Endothelial cell of umbilical vein (primary cell): ENCODE measurements around the gene ELMO1. TPM values are rescaled to one million over a fixed set of nuclear protein-coding genes. Genes with fewer than 3 reads are reported as not detected.

Source experiments
- BruUV-seq: library from RNA; stranded (reverse); fragments of 400-500 nt; replicated peaks from 2 replicates; lab custom pipeline; 2021; lab: Mats Ljungman, UMichigan
- CTCF ChIA-PET: fragments of 300-600, 350-600 bp; sonication (Branson Sonifier 250); formaldehyde crosslinking; loops from one replicate; lab custom pipeline; 2021; ENCODE audit warnings: antibody characterized with exemption, inconsistent platforms; lab: Charles Lee
- POLR2A ChIA-PET: fragments of 300-600, 350-600 bp; sonication (Branson Sonifier 250); formaldehyde crosslinking; loops from one replicate; lab custom pipeline; 2021; ENCODE audit warnings: antibody characterized with exemption, inconsistent platforms; lab: Charles Lee
- DNase-seq: peaks from one replicate; pipeline ENCODE4 v3.0.0-alpha.2; 2011; ENCODE audit warnings: low read depth, low spot score
- FAIRE-seq: peaks from 2 replicates; lab custom pipeline; 2011; peaks lifted over from hg19 to GRCh38; lab: Jason Lieb, UNC
- H2AFZ ChIP-seq: 2 replicates; pipeline ENCODE4 v1.6.0; 2012; ENCODE audit warnings: low read depth, low read length, control low read depth, inconsistent platforms
- H3K27ac ChIP-seq: 2 replicates; pipeline ENCODE4 v1.5.1; 2011; ENCODE audit warnings: low read depth, mild to moderate bottlenecking, control low read depth, low read length, moderate library complexity; ENCODE audit not compliant: insufficient read depth
- H3K27me3 ChIP-seq, 2 experiments: 2 replicates each; pipeline versions ENCODE4 v1.6.0 to v1.6.1; 2011; ENCODE audit warnings: low read length in 2 of 2, mixed read lengths in 1 of 2; ENCODE audit not compliant: control insufficient read depth in 2 of 2, insufficient read depth in 2 of 2
- H3K36me3 ChIP-seq, 2 experiments: 2 replicates in 1 of 2; 3 replicates in 1 of 2; pipeline ENCODE4 v1.5.1; 2011; ENCODE audit warnings: low read length in 2 of 2, mild to moderate bottlenecking in 1 of 2, moderate library complexity in 1 of 2; ENCODE audit not compliant: control insufficient read depth in 2 of 2, insufficient read depth in 2 of 2; ENCODE audit errors: extremely low read depth in 1 of 2
- H3K4me1 ChIP-seq: 3 replicates; pipeline ENCODE4 v1.5.1; 2011; ENCODE audit warnings: mild to moderate bottlenecking, low read length; ENCODE audit not compliant: control insufficient read depth, insufficient read depth; ENCODE audit errors: extremely low read depth
- H3K4me2 ChIP-seq: 2 replicates; pipeline ENCODE4 v1.6.1; 2011; ENCODE audit warnings: low read length, control low read depth, mixed read lengths; ENCODE audit not compliant: insufficient read depth
- H3K4me3 ChIP-seq, 3 experiments: fragments of 200-600 bp in 1 of 3; sonication (generic), shearing (Covaris generic) in 1 of 3; replicated peaks in 1 of 3; 2 replicates each; pipeline ENCODE4 v1.5.1; 2011 to 2016; ENCODE audit warnings: control low read depth in 3 of 3, low read length in 3 of 3, mild to moderate bottlenecking in 2 of 3, inconsistent platforms in 1 of 3, low read depth in 1 of 3, moderate library complexity in 1 of 3; ENCODE audit not compliant: insufficient read depth in 1 of 3
- H3K79me2 ChIP-seq: 2 replicates; pipeline ENCODE4 v1.6.0; 2012; ENCODE audit warnings: low read length, inconsistent platforms; ENCODE audit not compliant: control insufficient read depth, insufficient read depth
- H3K9ac ChIP-seq: replicated peaks from 2 replicates; pipeline ENCODE3; 2011; ENCODE audit warnings: low read length, control low read depth; ENCODE audit not compliant: insufficient read depth; ENCODE audit errors: extremely low read depth
- H3K9me1 ChIP-seq: replicated peaks from 3 replicates; pipeline ENCODE4 v1.6.0; 2011; ENCODE audit warnings: mild to moderate bottlenecking, low read length; ENCODE audit not compliant: control insufficient read depth, insufficient read depth; ENCODE audit errors: extremely low read depth
- H3K9me3 ChIP-seq: replicated peaks from 2 replicates; pipeline ENCODE4 v1.5.1; 2012; ENCODE audit warnings: low read length, inconsistent platforms; ENCODE audit not compliant: control insufficient read depth, insufficient read depth
- H4K20me1 ChIP-seq: replicated peaks from 2 replicates; pipeline ENCODE3; 2011; ENCODE audit warnings: mild to moderate bottlenecking, low read length; ENCODE audit not compliant: control insufficient read depth, insufficient read depth; ENCODE audit errors: extremely low read depth
- EZH2 ChIP-seq: IDR thresholded peaks from 2 replicates; pipeline ENCODE4 v1.6.1; 2012; ENCODE audit warnings: borderline replicate concordance, low read depth, mild to moderate bottlenecking, moderate library complexity, low read length, inconsistent platforms; ENCODE audit not compliant: severe bottlenecking
- FOS ChIP-seq: IDR thresholded peaks from 2 replicates; pipeline ENCODE4 v1.6.1; 2011; ENCODE audit warnings: mild to moderate bottlenecking, low read length, moderate library complexity, borderline replicate concordance; ENCODE audit not compliant: insufficient read depth
- GATA2 ChIP-seq: IDR thresholded peaks from 2 replicates; pipeline ENCODE4 v1.7.0; 2011; ENCODE audit warnings: low read depth, mild to moderate bottlenecking, moderate library complexity, mixed read lengths, low read length; ENCODE audit not compliant: insufficient read length, insufficient read depth
- JUN ChIP-seq: IDR thresholded peaks from 2 replicates; pipeline ENCODE4 v1.6.1; 2011; ENCODE audit warnings: borderline replicate concordance, low read depth; ENCODE audit not compliant: insufficient read length, insufficient read depth
- MYC ChIP-seq: IDR thresholded peaks from one replicate; pipeline ENCODE4 v1.6.1; 2011; ENCODE audit warnings: mild to moderate bottlenecking, low read depth, low read length
- POLR2A ChIP-seq: IDR thresholded peaks from 2 replicates; pipeline ENCODE4 v1.6.1; 2012; ENCODE audit warnings: low read depth, mild to moderate bottlenecking, control low read depth, low read length
- POLR2AphosphoS5 ChIP-seq: IDR thresholded peaks from 2 replicates; pipeline ENCODE4 v1.6.1; 2012; ENCODE audit warnings: low read depth, mild to moderate bottlenecking, control low read depth, low read length, moderate library complexity; ENCODE audit not compliant: insufficient read depth
- dilution Hi-C: fragments of 300-500 bp; cut with MboI; formaldehyde crosslinking; loops from one replicate; pipeline ENCODE4 v1.15.0; 2019; ENCODE audit warnings: low sequenced_read_pairs; ENCODE audit not compliant: extremely low pct_ligation_motif_present
- intact Hi-C: fragments of 100-400 bp; cut with micrococcal nuclease; formaldehyde crosslinking; loops from one replicate; pipeline ENCODE4 v1.10.0; 2022
- polyA plus RNA-seq, 4 experiments: library from polyadenylated mRNA; depleted of rRNA in 3 of 4; stranded (reverse) in 3 of 4; unstranded in 1 of 4; fragments of >200 nt; gene quantifications; 2 replicates each; pipeline versions ENCODE4 v1.2.1 to v1.2.3, GENCODE V29; 2011 to 2012; ENCODE audit warnings: missing spikeins in 1 of 4
- total RNA-seq: library from RNA; stranded (reverse); gene quantifications from 2 replicates; pipeline ENCODE4 v1.2.3, GENCODE V29; 2021
- TF ChIP-seq, protein P1 (sequence below): IDR thresholded peaks from 2 replicates; pipeline ENCODE4 v1.6.1; 2011; ENCODE audit not compliant: insufficient read depth, insufficient read length
- TF ChIP-seq, protein P2 (sequence below), 2 donors: IDR thresholded peaks; 1 replicate in 1 of 2; 2 replicates in 1 of 2; pipeline ENCODE4 v1.5.1; 2011; ENCODE audit warnings: low read length in 2 of 2, mild to moderate bottlenecking in 2 of 2, moderate library complexity in 2 of 2, control low read depth in 1 of 2, inconsistent platforms in 1 of 2, low read depth in 1 of 2; ENCODE audit not compliant: insufficient read depth in 1 of 2; ENCODE audit errors: extremely low read depth in 1 of 2

Gene ELMO1
- total and polyA plus RNA-seq, 2 donors (not counting 3 experiments of a cell fraction or from before 2014, with no cell fraction given): 17.0 to 30.6 TPM

DNA sequence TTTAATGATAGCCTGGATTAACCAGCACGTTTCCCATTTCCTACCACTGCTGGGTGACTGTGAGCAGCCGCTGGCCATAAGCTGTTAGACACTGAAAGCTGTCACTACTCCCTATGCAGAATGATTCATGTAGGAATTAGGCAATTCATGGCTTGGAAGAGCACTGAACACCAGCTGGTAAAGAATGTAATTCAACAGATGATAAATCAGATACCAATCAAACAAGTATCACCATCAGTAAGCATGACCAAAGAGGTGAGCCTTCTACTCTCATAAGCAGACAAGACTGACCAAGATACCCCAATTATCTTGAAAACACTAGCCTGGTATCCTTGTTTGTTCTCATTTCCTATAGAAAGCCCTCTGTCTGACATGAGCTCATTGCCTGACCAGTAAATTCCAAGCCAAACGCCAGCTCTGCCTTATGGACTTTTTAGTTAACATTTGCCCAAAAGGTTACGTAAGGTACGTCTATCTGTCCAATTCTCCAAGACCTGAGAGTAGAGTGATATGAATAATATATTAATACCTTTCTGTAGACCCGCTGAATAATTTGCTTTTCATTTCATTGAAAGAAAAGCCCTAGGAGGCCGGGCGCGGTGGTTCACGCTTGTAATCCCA lies 127.7 kb downstream of the ELMO1 start:
- Histone ChIP-seq H3K27me3 (no peaks in the 10 kb centered on the region), H3K9me3 (no peaks in the 10 kb centered on the region), H3K27ac (no peak overlapping the region), H3K9ac (no peak overlapping the region), H3K4me1 (no peaks in the 10 kb centered on the region), H4K20me1 (no peaks in the 10 kb centered on the region), H3K4me3 (no peak overlapping the region), H2AFZ (no peak overlapping the region), H3K9me1 (no peaks in the 10 kb centered on the region), H3K4me2 (no peak overlapping the region), H3K36me3 (no peaks in the 10 kb centered on the region), H3K79me2 (no peaks in the 10 kb centered on the region)
- ChIA-PET POLR2A (no interaction called here), CTCF (interaction anchor here (2.9 kb wide), 1 partner anchor 128 kb away, joined by 11 read pairs; the partner anchor contains the start of gene ELMO1)
- FAIRE-seq: no peak
- dilution Hi-C loops: no loop called here
- no peak for DNase-seq
- no TSS peak for BruUV-seq
- intact Hi-C loops: no loop called here
- TF ChIP-seq MYC (no peak), GATA2 (no peak), POLR2AphosphoS5 (no peak), FOS (no peak), EZH2 (no peak), JUN (no peak), POLR2A (no peak)
- TF ChIP-seq, protein P1, sequence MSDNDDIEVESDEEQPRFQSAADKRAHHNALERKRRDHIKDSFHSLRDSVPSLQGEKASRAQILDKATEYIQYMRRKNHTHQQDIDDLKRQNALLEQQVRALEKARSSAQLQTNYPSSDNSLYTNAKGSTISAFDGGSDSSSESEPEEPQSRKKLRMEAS: no peak
- TF ChIP-seq, protein P2, sequence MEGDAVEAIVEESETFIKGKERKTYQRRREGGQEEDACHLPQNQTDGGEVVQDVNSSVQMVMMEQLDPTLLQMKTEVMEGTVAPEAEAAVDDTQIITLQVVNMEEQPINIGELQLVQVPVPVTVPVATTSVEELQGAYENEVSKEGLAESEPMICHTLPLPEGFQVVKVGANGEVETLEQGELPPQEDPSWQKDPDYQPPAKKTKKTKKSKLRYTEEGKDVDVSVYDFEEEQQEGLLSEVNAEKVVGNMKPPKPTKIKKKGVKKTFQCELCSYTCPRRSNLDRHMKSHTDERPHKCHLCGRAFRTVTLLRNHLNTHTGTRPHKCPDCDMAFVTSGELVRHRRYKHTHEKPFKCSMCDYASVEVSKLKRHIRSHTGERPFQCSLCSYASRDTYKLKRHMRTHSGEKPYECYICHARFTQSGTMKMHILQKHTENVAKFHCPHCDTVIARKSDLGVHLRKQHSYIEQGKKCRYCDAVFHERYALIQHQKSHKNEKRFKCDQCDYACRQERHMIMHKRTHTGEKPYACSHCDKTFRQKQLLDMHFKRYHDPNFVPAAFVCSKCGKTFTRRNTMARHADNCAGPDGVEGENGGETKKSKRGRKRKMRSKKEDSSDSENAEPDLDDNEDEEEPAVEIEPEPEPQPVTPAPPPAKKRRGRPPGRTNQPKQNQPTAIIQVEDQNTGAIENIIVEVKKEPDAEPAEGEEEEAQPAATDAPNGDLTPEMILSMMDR (IDR thresholded peaks at IDR 0.05; ENCODE audit: extremely low read depth in 1 of 2, insufficient read depth in 1 of 2, low read depth in 1 of 2, low read length in 2 of 2): no peak
